ENCODE data around the gene AATK. TPM values are rescaled to one million over a fixed set of nuclear protein-coding genes. Genes with fewer than 3 reads are reported as not detected.

AATK gene
- total RNA-seq, 6 donors from 2014 or later: 39.2 to 144 (median 92.2) TPM

GRCh38 chr17:81197831-81198490 lies 31.9 kb upstream of the AATK start:
- TF ChIP-seq CTCF (IDR thresholded peaks at IDR 0.05): no peak
- no peak for TF ChIP-seq POLR2AphosphoS5 (IDR thresholded peaks at IDR 0.05)
- TF ChIP-seq POLR2A (IDR thresholded peaks at IDR 0.05): no peak
- TF ChIP-seq EP300 (IDR thresholded peaks at IDR 0.05): no peak
- Histone ChIP-seq H3K27me3 (no peaks in the 10 kb centered on the region), H3K4me3 (peak overlapping the region in 1 of 4 donors; percentile 29), H3K9me3 (no peaks in the 10 kb centered on the region), H3K36me3 (peaks cover 0 to 16% (median 1%) of the 10 kb centered on the region in 4 donors), H3K4me1 (peaks cover 4 to 42% (median 32%) of the 10 kb centered on the region in 4 donors), H3K27ac (peak overlapping the region in 2 of 4 donors; percentile 28 to 69)
- 89 to 100% methylated on average over 2 to 12 of the region's 21 CpGs for WGBS, 2 donors
- ATAC-seq (ENCODE audit: low FRiP score in 2 of 2) (no peak), DNase-seq (peak in 1 of 2 donors; percentile 77)

- H3K4me3 ChIP-seq: peak overlapping the region in 2 of 4 donors; percentile 29 to 30
- DNase-seq (peak in 1 of 2 donors; percentile 73), ATAC-seq (ENCODE audit: low FRiP score in 2 of 2) (no peak)
- WGBS, 2 donors: 77 to 79% methylated on average over 9 to 13 of the region's 14 CpGs
- H3K27me3 ChIP-seq: no peaks in the 10 kb centered on the region
- TF ChIP-seq EP300 (IDR thresholded peaks at IDR 0.05) (no peak), POLR2AphosphoS5 (IDR thresholded peaks at IDR 0.05) (no peak), POLR2A (IDR thresholded peaks at IDR 0.05) (no peak), CTCF (IDR thresholded peaks at IDR 0.05) (no peak)
- H3K4me1 ChIP-seq: peaks cover 4 to 42% (median 32%) of the 10 kb centered on the region in 4 donors
- peaks cover 0 to 15% (median 1%) of the 10 kb centered on the region in 4 donors for H3K36me3 ChIP-seq
- peak overlapping the region in 3 of 4 donors; percentile 28 to 73 (median 69) for H3K27ac ChIP-seq
- H3K9me3 ChIP-seq: no peaks in the 10 kb centered on the region
These were observed 31.4 kb upstream of the AATK start for GRCh38 chr17:81197409-81197795.

GRCh38 chr17:81196505-81197408 lies 30.7 kb upstream of the AATK start:
- no peak for ATAC-seq (ENCODE audit: low FRiP score in 2 of 2)
- H3K4me3 ChIP-seq: peak overlapping the region in 2 of 4 donors; percentile 29 to 30
- no peaks in the 10 kb centered on the region for H3K9me3 ChIP-seq
- H3K36me3 ChIP-seq: peaks cover 0 to 15% (median 1%) of the 10 kb centered on the region in 4 donors
- peak overlapping the region in 3 of 4 donors; percentile 28 to 73 (median 69) for H3K27ac ChIP-seq
- 74 to 93% methylated on average over 3 to 45 of the region's 45 CpGs for WGBS, 2 donors
- no peak for TF ChIP-seq CTCF (IDR thresholded peaks at IDR 0.05)
- TF ChIP-seq POLR2AphosphoS5 (IDR thresholded peaks at IDR 0.05): no peak
- TF ChIP-seq EP300 (IDR thresholded peaks at IDR 0.05): no peak
- no peak for TF ChIP-seq POLR2A (IDR thresholded peaks at IDR 0.05)
- no peaks in the 10 kb centered on the region for H3K27me3 ChIP-seq
- H3K4me1 ChIP-seq: peaks cover 4 to 42% (median 32%) of the 10 kb centered on the region in 4 donors
- peak in 1 of 2 donors; percentile 78 for DNase-seq

GRCh38 chr17:81195941-81196495 lies 30.0 kb upstream of the AATK start:
- Histone ChIP-seq H3K4me3 (no peak overlapping the region), H3K36me3 (peaks cover 0 to 18% (median 2%) of the 10 kb centered on the region in 4 donors), H3K9me3 (no peaks in the 10 kb centered on the region), H3K27ac (peak overlapping the region in 1 of 4 donors; percentile 69), H3K27me3 (no peaks in the 10 kb centered on the region), H3K4me1 (peaks cover 4 to 42% (median 32%) of the 10 kb centered on the region in 4 donors)
- ATAC-seq (ENCODE audit: low FRiP score in 2 of 2) (no peak), DNase-seq (peak in 1 of 2 donors; percentile 58)
- WGBS, 2 donors: 93 to 94% methylated on average over 6 to 14 of the region's 14 CpGs
- TF ChIP-seq EP300 (IDR thresholded peaks at IDR 0.05) (no peak), POLR2AphosphoS5 (IDR thresholded peaks at IDR 0.05) (no peak), CTCF (IDR thresholded peaks at IDR 0.05) (no peak), POLR2A (IDR thresholded peaks at IDR 0.05) (no peak)

Measured in upper lobe of left lung (tissue), 6 donors.